D721Med (cell line): ENCODE measurements around the gene RERE.

Experiments
- DNase-seq: peaks from one replicate; pipeline ENCODE4 v3.0.0; 2011; ENCODE audit warnings: low spot score; ENCODE audit not compliant: insufficient read length
- FAIRE-seq: peaks from 2 replicates; lab custom pipeline; 2011; peaks lifted over from hg19 to GRCh38; lab: Jason Lieb, UNC
- TF ChIP-seq, protein P1 (sequence below): IDR thresholded peaks from 2 replicates; pipeline ENCODE4 v1.5.1; 2012; ENCODE audit warnings: mild to moderate bottlenecking, control low read depth; ENCODE audit not compliant: insufficient read depth; ENCODE audit errors: missing control alignments

RERE gene

DNA sequence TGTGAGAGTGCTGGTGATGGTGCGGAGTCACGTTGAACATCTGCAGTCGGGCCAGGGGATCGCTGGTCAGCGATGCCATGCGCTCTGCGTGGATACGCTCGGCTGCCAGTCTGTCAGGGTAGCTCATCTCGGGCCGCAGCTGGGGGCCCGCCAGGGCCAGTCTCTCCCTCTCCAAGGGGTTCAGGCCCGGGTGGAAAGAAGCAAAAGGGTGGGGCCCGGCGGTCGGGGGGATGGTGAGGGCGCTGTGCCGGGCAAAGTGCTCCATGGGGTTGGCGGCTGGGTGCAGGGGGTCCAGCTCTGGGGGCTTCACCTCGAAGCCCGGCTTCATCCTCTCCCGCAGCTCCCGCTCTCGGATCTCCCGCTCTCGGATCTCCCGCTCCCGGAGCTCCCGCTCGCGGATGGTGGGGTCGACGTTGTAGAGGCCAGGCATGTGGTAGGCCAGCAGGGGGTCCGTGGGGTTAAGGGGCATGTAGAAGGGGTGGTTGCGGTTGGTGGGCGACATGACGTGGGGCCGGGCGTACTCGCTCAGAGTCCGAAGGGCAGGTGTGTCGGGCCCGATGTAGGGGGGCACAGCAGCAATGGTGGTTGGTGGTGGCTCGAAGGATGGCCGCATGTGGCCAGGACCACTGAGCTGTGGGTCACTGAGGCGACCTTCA lies 459.1 kb downstream of the RERE start:
- DNase-seq, result no peak
- TF ChIP-seq, protein P1, sequence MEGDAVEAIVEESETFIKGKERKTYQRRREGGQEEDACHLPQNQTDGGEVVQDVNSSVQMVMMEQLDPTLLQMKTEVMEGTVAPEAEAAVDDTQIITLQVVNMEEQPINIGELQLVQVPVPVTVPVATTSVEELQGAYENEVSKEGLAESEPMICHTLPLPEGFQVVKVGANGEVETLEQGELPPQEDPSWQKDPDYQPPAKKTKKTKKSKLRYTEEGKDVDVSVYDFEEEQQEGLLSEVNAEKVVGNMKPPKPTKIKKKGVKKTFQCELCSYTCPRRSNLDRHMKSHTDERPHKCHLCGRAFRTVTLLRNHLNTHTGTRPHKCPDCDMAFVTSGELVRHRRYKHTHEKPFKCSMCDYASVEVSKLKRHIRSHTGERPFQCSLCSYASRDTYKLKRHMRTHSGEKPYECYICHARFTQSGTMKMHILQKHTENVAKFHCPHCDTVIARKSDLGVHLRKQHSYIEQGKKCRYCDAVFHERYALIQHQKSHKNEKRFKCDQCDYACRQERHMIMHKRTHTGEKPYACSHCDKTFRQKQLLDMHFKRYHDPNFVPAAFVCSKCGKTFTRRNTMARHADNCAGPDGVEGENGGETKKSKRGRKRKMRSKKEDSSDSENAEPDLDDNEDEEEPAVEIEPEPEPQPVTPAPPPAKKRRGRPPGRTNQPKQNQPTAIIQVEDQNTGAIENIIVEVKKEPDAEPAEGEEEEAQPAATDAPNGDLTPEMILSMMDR, result no peak
- FAIRE-seq, result no peak

DNA sequence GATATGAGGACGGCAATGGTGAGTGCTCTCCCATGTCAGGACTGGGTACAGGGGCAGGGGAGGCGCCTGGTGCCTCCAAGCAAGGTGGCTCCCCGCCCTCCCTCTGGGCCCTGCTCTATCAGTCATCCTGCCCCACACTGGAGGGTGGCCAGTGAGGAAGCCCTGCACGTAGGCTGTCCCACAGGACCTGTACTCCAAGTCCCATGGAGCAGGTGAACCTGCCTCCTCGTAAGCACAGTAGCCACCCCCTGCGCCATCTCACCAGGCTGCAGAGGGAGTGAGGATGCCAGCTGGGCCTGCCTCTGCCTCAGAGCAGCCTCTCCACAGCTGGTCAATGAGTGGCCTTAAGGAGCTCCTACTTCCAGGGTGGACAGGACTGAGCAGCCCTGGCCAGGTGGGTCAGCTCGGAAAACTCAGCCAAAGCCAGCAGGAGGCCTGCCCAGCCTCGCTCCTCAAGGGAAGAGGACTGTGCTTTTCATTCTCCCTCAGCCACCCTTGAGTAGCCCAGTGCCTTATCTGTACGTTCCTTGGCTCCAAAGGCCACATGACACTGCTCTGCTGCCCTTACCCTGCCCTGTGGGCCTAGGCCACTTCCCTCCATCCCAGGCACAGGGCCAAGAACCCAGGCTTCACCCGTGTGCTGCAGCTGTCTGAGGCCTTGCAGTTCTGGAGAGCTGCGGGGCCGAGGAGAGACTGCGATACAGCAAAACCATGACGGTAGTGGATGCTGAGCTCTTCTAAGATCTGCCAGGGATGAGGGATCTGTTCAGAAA lies 459.9 kb downstream of the RERE start:
- TF ChIP-seq, protein P1, result no peak
- FAIRE-seq (no peak), DNase-seq (no peak)

DNA sequence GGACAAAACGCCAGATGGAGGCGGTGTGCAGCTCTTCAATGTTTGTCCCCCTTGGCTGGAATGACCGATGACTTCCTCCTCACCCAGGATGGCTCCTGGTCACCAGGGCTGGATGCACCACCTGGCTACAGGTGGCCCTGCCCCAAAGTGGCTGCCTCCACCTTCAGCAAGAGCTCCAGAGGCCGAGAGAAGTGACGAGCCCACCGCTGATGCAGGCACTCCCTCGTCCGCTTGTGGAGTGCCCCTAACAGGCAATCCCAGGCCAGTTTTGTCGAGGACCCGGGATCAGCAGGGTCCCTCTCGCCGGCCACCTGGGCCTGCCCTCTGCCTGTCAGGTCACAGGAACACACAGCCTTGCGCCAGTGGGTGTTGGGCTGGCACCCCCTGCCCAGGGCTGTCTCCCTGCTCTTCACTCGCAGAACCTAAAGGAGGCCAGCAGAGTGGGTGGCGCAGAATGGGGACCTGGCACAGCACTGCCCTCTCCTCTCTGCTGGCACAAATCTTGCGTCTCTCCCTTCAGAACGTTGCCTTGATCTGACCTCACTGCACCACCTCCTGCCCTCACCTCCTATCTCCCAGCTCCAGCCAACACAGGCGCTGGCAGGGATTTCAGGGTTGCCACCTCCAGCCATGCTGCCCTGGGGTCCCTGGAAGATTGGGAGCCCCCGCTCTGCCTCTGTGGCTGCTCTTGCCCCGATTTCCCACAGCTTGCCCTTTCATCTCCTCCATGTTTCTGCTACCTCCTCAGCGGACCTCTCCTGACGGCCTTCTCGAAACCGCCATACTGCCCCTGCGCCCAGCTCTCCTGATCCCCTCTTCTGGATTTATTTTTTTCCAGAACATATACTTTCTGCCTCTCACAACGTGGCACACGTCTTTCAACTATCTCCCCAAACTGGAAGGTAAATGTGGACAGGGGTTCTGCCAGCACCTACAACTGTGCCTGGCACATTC lies 460.9 kb downstream of the RERE start:
- FAIRE-seq (no peak), DNase-seq (no peak)
- TF ChIP-seq, protein P1, result no peak

DNA sequence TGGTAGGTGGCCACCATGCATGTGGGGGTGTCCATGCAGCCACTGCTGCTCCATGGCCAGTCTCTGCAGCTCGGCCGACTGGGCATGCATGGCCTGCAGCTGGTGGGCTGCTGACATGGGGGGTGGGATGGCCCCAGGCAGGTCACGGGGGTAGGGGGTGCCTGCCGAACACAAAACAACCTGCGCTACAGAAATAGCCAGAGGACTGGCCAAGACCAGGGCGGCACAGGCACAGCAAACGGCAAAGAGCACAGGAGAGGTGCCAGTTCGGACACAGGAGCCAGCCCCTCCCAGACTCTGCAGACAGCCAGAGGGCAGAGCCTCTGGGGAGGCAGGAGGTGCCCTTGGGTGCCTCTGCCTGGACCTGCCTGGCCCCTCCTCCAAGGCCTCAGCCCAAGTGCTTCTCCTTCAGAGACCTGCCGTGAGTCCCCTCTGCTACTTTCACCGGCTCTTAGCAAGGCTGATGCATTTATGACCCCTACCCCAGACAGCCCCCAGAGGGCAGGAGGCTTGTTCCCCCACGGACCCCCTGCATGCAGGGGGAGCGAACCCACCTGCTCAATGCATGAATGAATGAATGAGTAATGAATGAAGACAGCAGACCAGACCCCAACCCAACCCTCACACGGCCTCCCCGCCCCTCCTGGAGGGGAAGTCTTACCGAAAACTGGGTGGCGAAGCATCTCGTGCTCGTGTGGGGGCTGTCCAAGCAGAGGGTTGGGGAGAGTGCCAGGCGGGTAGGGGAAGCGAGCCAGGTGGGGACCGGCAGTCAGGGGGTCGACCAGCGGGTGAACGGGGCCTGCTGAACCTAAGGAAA lies 461.8 kb downstream of the RERE start:
- FAIRE-seq (no peak), DNase-seq (no peak)
- TF ChIP-seq, protein P1, result no peak

DNA sequence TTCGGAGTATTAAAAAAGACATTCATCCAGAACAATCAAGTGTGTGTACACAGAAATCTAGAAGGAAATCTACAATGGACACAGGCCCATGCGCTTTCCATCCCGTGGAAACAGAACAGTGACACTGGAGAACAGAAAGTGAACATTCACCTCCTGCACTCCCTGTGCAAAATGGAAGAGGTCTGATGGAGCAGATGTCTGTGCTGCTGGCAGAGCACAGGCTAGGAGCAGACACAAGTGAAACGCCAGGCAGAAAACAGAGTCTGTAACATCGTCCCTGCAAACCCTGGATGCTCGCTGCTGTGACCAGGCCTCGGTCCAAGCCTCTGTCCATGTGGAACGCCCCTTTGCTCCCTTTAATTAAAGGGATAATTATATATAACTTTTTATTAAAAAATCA lies 463.4 kb downstream of the RERE start:
- DNase-seq (no peak), FAIRE-seq (no peak)
- TF ChIP-seq, protein P1, result no peak
